ENCODE data around the gene FLT3LG. TPM values are rescaled to one million over a fixed set of nuclear protein-coding genes. Genes with fewer than 3 reads are reported as not detected.

FLT3LG gene
- total and polyA plus RNA-seq, 7 donors: 2.1 to 18.6 (median 6.1) TPM

DNA sequence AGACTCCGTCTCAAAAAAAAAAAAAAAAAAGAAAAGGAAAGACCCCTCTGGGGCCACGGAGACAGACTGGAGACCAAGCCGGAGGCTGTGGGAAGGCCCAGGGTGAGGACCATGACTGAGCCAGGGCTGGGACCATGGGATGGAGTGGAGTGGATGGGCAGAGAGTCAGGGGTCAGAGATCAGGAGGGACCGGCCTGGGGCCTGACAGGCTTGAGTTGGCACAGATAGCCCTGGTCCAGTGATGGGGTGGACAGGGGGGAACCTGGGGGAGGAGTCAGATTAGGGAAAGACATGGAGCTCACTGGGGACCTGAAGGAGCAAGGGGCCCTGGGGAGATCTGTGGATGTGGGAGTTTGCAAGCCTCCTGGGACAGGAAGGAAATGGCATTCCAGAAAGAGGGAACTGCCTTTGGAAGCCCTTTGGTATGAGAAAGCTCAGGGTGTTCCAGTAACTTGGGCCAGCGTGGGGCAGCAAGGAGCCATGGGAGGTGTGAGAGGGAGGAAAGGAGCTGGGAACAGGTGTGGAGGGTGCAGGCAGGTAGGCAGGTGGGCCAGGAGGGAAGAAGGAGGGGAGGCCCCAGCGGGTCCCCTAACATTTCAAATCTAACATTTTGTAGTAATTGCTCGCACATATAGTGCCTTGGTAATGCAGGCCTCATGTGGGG is 7.1 kb downstream of the FLT3LG start:
- Histone ChIP-seq H3K27me3 (no peaks in the 10 kb centered on the region), H3K9me3 (no peaks in the 10 kb centered on the region), H3K4me1 (peaks cover 0 to 9% (median 5%) of the 10 kb centered on the region in 4 donors), H3K27ac (no peak overlapping the region), H3K4me3 (no peak overlapping the region), H3K36me3 (peaks cover 0 to 10% (median 0%) of the 10 kb centered on the region in 4 donors)
- no peak for TF ChIP-seq CTCF (IDR thresholded peaks at IDR 0.05)
- TF ChIP-seq EP300 (IDR thresholded peaks at IDR 0.05): no peak
- no peak for TF ChIP-seq POLR2AphosphoS5 (IDR thresholded peaks at IDR 0.05)
- TF ChIP-seq POLR2A (IDR thresholded peaks at IDR 0.05): no peak
- 89 to 90% methylated on average over 7 of the region's 7 CpGs for WGBS, 2 donors
- DNase-seq: no peak
- intact Hi-C loops (cut with DNase I): no loop called here

DNA sequence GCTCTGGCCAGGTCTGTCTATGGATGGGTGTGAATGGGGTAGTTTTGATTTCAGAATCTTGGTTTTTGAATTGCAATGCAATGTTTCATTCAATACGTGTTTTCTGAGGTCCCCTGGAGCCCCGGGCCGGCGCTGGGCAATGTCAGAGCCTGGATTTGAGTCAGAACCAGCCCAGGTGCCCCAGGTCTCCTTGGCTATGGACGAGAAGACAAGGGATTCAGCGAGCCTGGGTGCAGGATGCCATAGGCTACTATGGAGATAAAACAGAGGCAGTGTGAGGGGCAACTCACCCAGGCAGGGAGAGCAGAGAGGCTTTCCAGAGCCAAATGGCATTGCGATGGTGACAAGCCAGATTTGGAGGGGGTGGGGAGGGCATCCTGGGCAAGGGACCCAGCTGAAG is 12.2 kb downstream of the FLT3LG start:
- no peak for TF ChIP-seq EP300 (IDR thresholded peaks at IDR 0.05)
- no peak for TF ChIP-seq POLR2AphosphoS5 (IDR thresholded peaks at IDR 0.05)
- TF ChIP-seq CTCF (IDR thresholded peaks at IDR 0.05): no peak
- no peak for TF ChIP-seq POLR2A (IDR thresholded peaks at IDR 0.05)
- Histone ChIP-seq H3K9me3 (no peaks in the 10 kb centered on the region), H3K27me3 (no peaks in the 10 kb centered on the region), H3K36me3 (peaks cover 16 to 30% (median 18%) of the 10 kb centered on the region in 4 donors), H3K4me1 (peaks cover 0 to 37% (median 27%) of the 10 kb centered on the region in 4 donors), H3K4me3 (no peak overlapping the region), H3K27ac (peak overlapping the region in 3 of 4 donors; percentile 72 to 94 (median 93))
- no peak for DNase-seq
- WGBS, 2 donors: 93 to 97% methylated on average over 7 of the region's 7 CpGs
- intact Hi-C loops (cut with DNase I): no loop called here

- intact Hi-C loops (cut with DNase I): loop anchor here (1.0 kb wide), 1 partner anchor 10 kb away; the partner anchor contains the start of gene RPS11
- peak; percentile 80 for DNase-seq
- peak in 1 of 4 experiments; percentile 17 for TF ChIP-seq CTCF (IDR thresholded peaks at IDR 0.05)
- no peak for TF ChIP-seq POLR2A (IDR thresholded peaks at IDR 0.05)
Observed at GRCh38 chr19:49486710-49487276, 12.8 kb downstream of the FLT3LG start.

DNA sequence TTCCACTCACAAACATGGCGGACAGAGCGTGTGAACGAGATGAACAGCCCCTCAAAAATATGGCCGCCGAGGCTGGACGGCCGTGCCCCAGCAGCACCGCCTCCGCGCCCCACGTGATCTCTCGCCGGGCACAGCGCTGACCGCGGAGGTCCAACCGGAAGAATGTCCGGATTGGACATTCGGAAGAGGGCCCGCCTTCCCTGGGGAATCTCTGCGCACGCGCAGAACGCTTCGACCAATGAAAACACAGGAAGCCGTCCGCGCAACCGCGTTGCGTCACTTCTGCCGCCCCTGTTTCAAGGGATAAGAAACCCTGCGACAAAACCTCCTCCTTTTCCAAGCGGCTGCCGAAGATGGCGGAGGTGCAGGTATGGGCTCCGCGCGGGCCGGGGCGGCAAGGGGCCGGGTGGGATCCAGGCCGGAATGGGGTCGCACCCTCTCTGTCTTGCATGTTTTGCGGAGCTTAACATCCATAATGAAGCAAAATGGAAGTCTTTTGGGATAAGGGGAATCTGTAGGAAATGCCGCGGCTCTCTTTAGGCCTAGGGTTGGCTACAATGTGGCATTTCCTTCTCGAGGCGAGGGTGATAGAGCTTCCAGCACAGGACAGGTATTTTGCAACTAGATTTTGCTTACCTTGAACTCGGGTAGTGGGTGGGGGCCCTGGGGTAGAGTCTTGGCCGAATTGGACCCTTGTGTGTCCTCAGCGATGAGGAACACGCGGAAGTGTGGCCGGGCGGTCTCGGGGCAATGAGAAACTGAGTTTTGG is 13.4 kb downstream of the FLT3LG start, which contains the start of gene RPL13A:
RPL13A (plus strand) TSS at position 332 of the 769 bp plus-strand sequence; CDS start at position 354, 22 bp downstream.
- Histone ChIP-seq H3K36me3 (peaks cover 18 to 42% (median 30%) of the 10 kb centered on the region in 4 donors), H3K27me3 (no peaks in the 10 kb centered on the region), H3K4me1 (peaks cover 0 to 37% (median 27%) of the 10 kb centered on the region in 4 donors), H3K27ac (peak within 1 kb of the TSS; percentile 89 to 94 (median 92)), H3K4me3 (peak within 1 kb of the TSS; percentile 70 to 96 (median 92)), H3K9me3 (no peaks in the 10 kb centered on the region)
- TF ChIP-seq POLR2AphosphoS5 (IDR thresholded peaks at IDR 0.05) (peak; percentile 100), EP300 (IDR thresholded peaks at IDR 0.05) (no peak), POLR2A (IDR thresholded peaks at IDR 0.05) (peak; percentile 100), CTCF (IDR thresholded peaks at IDR 0.05) (no peak)
- 0% methylated on average over 57 of the region's 57 CpGs for WGBS, 2 donors
- intact Hi-C loops (cut with DNase I): loop anchor here (1.0 kb wide), 1 partner anchor 9 kb away; the partner anchor contains the start of gene RPS11
- DNase-seq: peak; percentile 100

More at GRCh38 chr19:49486710-49487276, 12.8 kb downstream of the FLT3LG start:
- no peaks in the 10 kb centered on the region for H3K9me3 ChIP-seq
- peak overlapping the region in 2 of 4 donors; percentile 31 to 88 for H3K4me3 ChIP-seq
- WGBS, 2 donors: 64 to 65% methylated on average over 23 of the region's 23 CpGs
- no peaks in the 10 kb centered on the region for H3K27me3 ChIP-seq
- H3K36me3 ChIP-seq: peaks cover 18 to 35% (median 23%) of the 10 kb centered on the region in 4 donors
- peak overlapping the region; percentile 72 to 94 (median 92) for H3K27ac ChIP-seq
- H3K4me1 ChIP-seq: peaks cover 0 to 37% (median 27%) of the 10 kb centered on the region in 4 donors

All from sigmoid colon (tissue), 7 donors.